Lower leg skin (tissue), 3 donors: ENCODE results near the gene FGFRL1.
"Not testable (repeated sequence)": the region's sequence is repeated elsewhere in the genome, so short reads cannot be mapped to it uniquely, and the experiment has no call there.

Experiments
- CTCF ChIP-seq, 3 donors: fragments of 450-650 bp; IDR thresholded peaks; one replicate each; pipeline ENCODE4 v1.5.1; 2016; ENCODE audit warnings: antibody characterized with exemption in 3 of 3, mild to moderate bottlenecking in 3 of 3, moderate library complexity in 2 of 3
- POLR2A ChIP-seq, 2 donors: fragments of 450-650 bp; IDR thresholded peaks; one replicate each; pipeline ENCODE4 v1.6.1; 2016 to 2017; ENCODE audit warnings: antibody characterized with exemption in 2 of 2, mild to moderate bottlenecking in 1 of 2, moderate library complexity in 1 of 2

DNA sequence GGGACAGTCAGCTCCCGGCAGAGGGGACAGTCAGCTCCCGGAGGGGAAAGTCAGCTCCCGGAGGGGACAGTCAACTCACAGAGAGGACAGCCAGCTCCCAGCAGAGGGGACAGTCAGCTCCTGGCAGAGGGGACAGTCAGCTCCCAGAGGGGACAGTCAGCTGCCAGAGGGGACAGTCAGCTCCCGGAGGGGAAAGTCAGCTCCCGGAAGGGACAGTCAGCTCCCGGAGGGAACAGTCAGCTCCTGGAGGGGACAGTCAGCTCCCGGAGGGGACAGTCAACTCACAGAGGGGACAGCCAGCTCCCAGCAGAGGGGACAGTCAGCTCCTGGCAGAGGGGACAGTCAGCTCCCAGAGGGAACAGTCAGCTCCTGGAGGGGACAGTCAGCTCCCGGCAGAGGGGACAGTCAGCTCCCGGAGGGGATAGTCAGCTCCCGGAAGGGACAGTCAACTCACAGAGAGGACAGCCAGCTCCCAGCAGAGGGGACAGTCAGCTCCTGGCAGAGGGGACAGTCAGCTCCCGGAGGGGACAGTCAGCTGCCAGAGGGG lies 43.3 kb downstream of the FGFRL1 start:
- TF ChIP-seq CTCF, POLR2A (IDR thresholded peaks at IDR 0.05): not testable (repeated sequence)
